Neural cell (in vitro differentiated cells): ENCODE results near the gene ADNP2. TPM values are rescaled to one million over a fixed set of nuclear protein-coding genes. Genes with fewer than 3 reads are reported as not detected.

ENCODE experiments used
- H2AFZ ChIP-seq: fragments of 200-600, 300-800 bp; sonication (generic), shearing (Covaris generic); 2 replicates; pipeline ENCODE4 v1.6.0; 2014; ENCODE audit warnings: low read depth, mild to moderate bottlenecking, antibody characterized with exemption, low read length, moderate library complexity
- H3F3A ChIP-seq: fragments of 200-600 bp; shearing (Covaris generic); 2 replicates; pipeline ENCODE4 v1.6.1; 2016; ENCODE audit warnings: mild to moderate bottlenecking, moderate library complexity, mixed read lengths, antibody characterized with exemption, low read length; ENCODE audit not compliant: insufficient read depth, poor library complexity, severe bottlenecking
- H3K27ac ChIP-seq: fragments of 200-600, 300-800 bp; sonication (generic), shearing (Covaris generic); 2 replicates; pipeline ENCODE4 v1.5.1; 2014; ENCODE audit warnings: mild to moderate bottlenecking, low read length, moderate library complexity
- H3K27me3 ChIP-seq: fragments of 300-800, 200-600 bp; sonication (generic), shearing (Covaris generic); 2 replicates; pipeline ENCODE4 v1.6.0; 2014; ENCODE audit warnings: mild to moderate bottlenecking, low read depth, low read length, moderate library complexity; ENCODE audit not compliant: insufficient read depth
- H3K36me3 ChIP-seq: fragments of 300-800, 200-600 bp; sonication (generic), shearing (Covaris generic); 2 replicates; pipeline ENCODE4 v1.5.1; 2014; ENCODE audit warnings: mild to moderate bottlenecking, antibody characterized with exemption, low read length, moderate library complexity; ENCODE audit not compliant: insufficient read depth
- H3K4me2 ChIP-seq: fragments of 300-800, 200-600 bp; sonication (generic), shearing (Covaris generic); 2 replicates; pipeline ENCODE4 v1.6.0; 2014; ENCODE audit warnings: mild to moderate bottlenecking, low read length
- H3K4me3 ChIP-seq: fragments of 300-800, 200-600 bp; sonication (generic), shearing (Covaris generic); 2 replicates; pipeline ENCODE4 v1.5.1; 2014; ENCODE audit warnings: mild to moderate bottlenecking, low read length, moderate library complexity
- H3K79me2 ChIP-seq: fragments of 200-600 bp; shearing (Covaris generic); replicated peaks from 2 replicates; pipeline ENCODE4 v1.6.0; 2014; ENCODE audit warnings: mild to moderate bottlenecking, low read length, moderate library complexity; ENCODE audit not compliant: insufficient read depth
- H3K9ac ChIP-seq: fragments of 300-800, 200-600 bp; sonication (generic), shearing (Covaris generic); 2 replicates; pipeline ENCODE4 v1.6.1; 2016; ENCODE audit warnings: mild to moderate bottlenecking, low read length, mixed read lengths
- H3K9me2 ChIP-seq: fragments of 200-600 bp; shearing (Covaris generic); 2 replicates; pipeline ENCODE4 v1.6.1; 2016; ENCODE audit warnings: mild to moderate bottlenecking, low read length, mixed read lengths; ENCODE audit not compliant: insufficient read depth
- H3K9me3 ChIP-seq: fragments of 200-600, 300-800 bp; sonication (generic), shearing (Covaris generic); 2 replicates; pipeline ENCODE4 v1.6.1; 2016; ENCODE audit warnings: mild to moderate bottlenecking, mixed run types, low read length, moderate library complexity, mixed read lengths
- H4K20me1 ChIP-seq: fragments of 200-600 bp; shearing (Covaris generic); 2 replicates; pipeline ENCODE4 v1.6.1; 2016; ENCODE audit warnings: mild to moderate bottlenecking, mixed run types; ENCODE audit not compliant: insufficient read depth
- CTCF ChIP-seq: fragments of 450-650 bp; IDR thresholded peaks from 2 replicates; pipeline ENCODE4 v1.5.1; 2014; ENCODE audit warnings: antibody characterized with exemption, mild to moderate bottlenecking, moderate library complexity; ENCODE audit not compliant: poor library complexity, severe bottlenecking
- MXI1 ChIP-seq: fragments of 450-650 bp; conservative IDR thresholded peaks from 2 replicates; pipeline ENCODE4 v1.6.1; 2014; ENCODE audit warnings: antibody characterized with exemption, mild to moderate bottlenecking; ENCODE audit not compliant: poor library complexity, severe bottlenecking
- POLR2AphosphoS5 ChIP-seq: IDR thresholded peaks from 2 replicates; pipeline ENCODE4 v1.6.1; 2012
- RAD21 ChIP-seq: fragments of 450-650 bp; conservative IDR thresholded peaks from 2 replicates; pipeline ENCODE4 v1.6.1; 2014; ENCODE audit warnings: antibody characterized with exemption, mild to moderate bottlenecking, moderate library complexity
- REST ChIP-seq: IDR thresholded peaks from 2 replicates; pipeline ENCODE4 v1.6.1; 2012; ENCODE audit warnings: borderline replicate concordance
- TAF1 ChIP-seq: IDR thresholded peaks from 2 replicates; pipeline ENCODE4 v1.6.1; 2012; ENCODE audit warnings: low read depth
- polyA plus RNA-seq: library from polyadenylated mRNA; depleted of rRNA; stranded (reverse); fragments of >200 nt; gene quantifications from 2 replicates; pipeline ENCODE4 v1.2.3, GENCODE V29; 2014

Gene ADNP2
- polyA plus RNA-seq, 1 donor from 2014 or later, result 16.9 TPM

GRCh38 chr18:80112624-80113248 lies 3.7 kb downstream of the ADNP2 start:
- H3K79me2 ChIP-seq, result peaks cover 67% of the 10 kb centered on the region
- no peaks in the 10 kb centered on the region for H4K20me1 ChIP-seq
- no peak overlapping the region for H3K4me3 ChIP-seq
- no peaks in the 10 kb centered on the region for H3K36me3 ChIP-seq
- TF ChIP-seq TAF1 (no peak), CTCF (no peak)
- H3K27me3 ChIP-seq, result no peaks in the 10 kb centered on the region
- no peaks in the 10 kb centered on the region for H3F3A ChIP-seq
- no peak overlapping the region for H2AFZ ChIP-seq
- no peaks in the 10 kb centered on the region for H3K9me2 ChIP-seq
- H3K4me2 ChIP-seq, result no peak overlapping the region
- no peak overlapping the region for H3K9ac ChIP-seq
- H3K9me3 ChIP-seq, result no peaks in the 10 kb centered on the region
- H3K27ac ChIP-seq, result no peak overlapping the region

GRCh38 chr18:80115035-80115434 lies 6.0 kb downstream of the ADNP2 start:
- no peak for TF ChIP-seq POLR2AphosphoS5
- H2AFZ ChIP-seq, result no peak overlapping the region
- H3K9me3 ChIP-seq, result no peaks in the 10 kb centered on the region
- no peaks in the 10 kb centered on the region for H4K20me1 ChIP-seq
- no peak overlapping the region for H3K9ac ChIP-seq
- H3K79me2 ChIP-seq, result peaks cover 67% of the 10 kb centered on the region
- H3F3A ChIP-seq, result no peaks in the 10 kb centered on the region
- H3K4me3 ChIP-seq, result no peak overlapping the region
- H3K36me3 ChIP-seq, result no peaks in the 10 kb centered on the region
- H3K4me2 ChIP-seq, result no peak overlapping the region
- no peaks in the 10 kb centered on the region for H3K9me2 ChIP-seq
- no peak overlapping the region for H3K27ac ChIP-seq
- no peaks in the 10 kb centered on the region for H3K27me3 ChIP-seq

GRCh38 chr18:80119111-80119510 lies 10.0 kb downstream of the ADNP2 start:
- TF ChIP-seq RAD21 (no peak), MXI1 (no peak), POLR2AphosphoS5 (no peak), REST (no peak)
- Histone ChIP-seq H3F3A (no peaks in the 10 kb centered on the region), H3K9me2 (no peaks in the 10 kb centered on the region), H3K9ac (no peak overlapping the region), H4K20me1 (no peaks in the 10 kb centered on the region), H2AFZ (no peak overlapping the region), H3K27me3 (no peaks in the 10 kb centered on the region), H3K27ac (no peak overlapping the region), H3K79me2 (peaks cover 61% of the 10 kb centered on the region), H3K36me3 (peaks cover 3% of the 10 kb centered on the region), H3K9me3 (no peaks in the 10 kb centered on the region), H3K4me2 (no peak overlapping the region), H3K4me3 (no peak overlapping the region)
